ENCODE results near the gene FHDC1.
"Not testable (repeated sequence)": the region's sequence is repeated elsewhere in the genome, so short reads cannot be mapped to it uniquely, and the experiment has no call there.

The FHDC1 gene

GRCh38 chr4:152894673-152895072, 41.5 kb upstream of the FHDC1 start:
- H3K9me3 ChIP-seq (ENCODE audit: low read length) = no peaks in the 10 kb centered on the region

GRCh38 chr4:152896811-152897210, 39.3 kb upstream of the FHDC1 start:
- H3K27ac ChIP-seq (ENCODE audit: low read depth, low read length, poor library complexity, severe bottlenecking) = no peak overlapping the region

More at GRCh38 chr4:152894673-152895072, 41.5 kb upstream of the FHDC1 start:
- H3K27ac ChIP-seq (ENCODE audit: low read depth, low read length, poor library complexity, severe bottlenecking) = no peak overlapping the region
- H3K9me2 ChIP-seq (ENCODE audit: low read depth, low read length) = no peaks in the 10 kb centered on the region
- TF ChIP-seq CTCF (IDR thresholded peaks at IDR 0.05; ENCODE audit: low read length) (no peak), EZH2 (IDR thresholded peaks at IDR 0.05; ENCODE audit: borderline replicate concordance, low read length) (no peak)
- no peaks in the 10 kb centered on the region for H3K27me3 ChIP-seq (ENCODE audit: insufficient read depth, low read length)
- no peaks in the 10 kb centered on the region for H3F3A ChIP-seq (ENCODE audit: insufficient read depth, low read length)
- H2AFZ ChIP-seq (ENCODE audit: low read length) = no peak overlapping the region
- no peaks in the 10 kb centered on the region for H4K20me1 ChIP-seq (ENCODE audit: insufficient read depth, low read length)
- no peak overlapping the region for H3K4me2 ChIP-seq (ENCODE audit: low read length)
- no peaks in the 10 kb centered on the region for H3K79me2 ChIP-seq (ENCODE audit: insufficient read depth, low read length)
- H3K4me3 ChIP-seq (ENCODE audit: low read depth, low read length, poor library complexity, severe bottlenecking) = no peak overlapping the region
- peaks cover 7% of the 10 kb centered on the region; the same call in 1 of the 2 replicates for H3K36me3 ChIP-seq (ENCODE audit: insufficient read depth, low read length)
- no peaks in the 10 kb centered on the region for H3K4me1 ChIP-seq (ENCODE audit: insufficient read depth, low read length, severe bottlenecking)
- H3K9ac ChIP-seq (ENCODE audit: low read length) = no peak overlapping the region

GRCh38 chr4:152898133-152898532, 38.0 kb upstream of the FHDC1 start:
- not testable (repeated sequence) for H2AFZ ChIP-seq (ENCODE audit: low read length); H4K20me1 ChIP-seq (ENCODE audit: insufficient read depth, low read length); H3K9me3 ChIP-seq (ENCODE audit: low read length); H3K36me3 ChIP-seq (ENCODE audit: insufficient read depth, low read length); H3K4me3 ChIP-seq (ENCODE audit: low read depth, low read length, poor library complexity, severe bottlenecking); H3F3A ChIP-seq (ENCODE audit: insufficient read depth, low read length); H3K27me3 ChIP-seq (ENCODE audit: insufficient read depth, low read length); H3K27ac ChIP-seq (ENCODE audit: low read depth, low read length, poor library complexity, severe bottlenecking); H3K4me1 ChIP-seq (ENCODE audit: insufficient read depth, low read length, severe bottlenecking); H3K4me2 ChIP-seq (ENCODE audit: low read length); H3K9me2 ChIP-seq (ENCODE audit: low read depth, low read length); H3K9ac ChIP-seq (ENCODE audit: low read length); H3K79me2 ChIP-seq (ENCODE audit: insufficient read depth, low read length)

More at GRCh38 chr4:152896811-152897210, 39.3 kb upstream of the FHDC1 start:
- TF ChIP-seq EZH2 (IDR thresholded peaks at IDR 0.05; ENCODE audit: borderline replicate concordance, low read length) = no peak
- no peak for TF ChIP-seq CTCF (IDR thresholded peaks at IDR 0.05; ENCODE audit: low read length)
- Histone ChIP-seq H3K36me3 (ENCODE audit: insufficient read depth, low read length) (peaks cover 7% of the 10 kb centered on the region; the same call in 1 of the 2 replicates), H3K4me2 (ENCODE audit: low read length) (no peak overlapping the region), H3K27me3 (ENCODE audit: insufficient read depth, low read length) (no peaks in the 10 kb centered on the region), H4K20me1 (ENCODE audit: insufficient read depth, low read length) (no peaks in the 10 kb centered on the region), H3K9ac (ENCODE audit: low read length) (no peak overlapping the region), H3K9me3 (ENCODE audit: low read length) (no peaks in the 10 kb centered on the region), H2AFZ (ENCODE audit: low read length) (no peak overlapping the region), H3F3A (ENCODE audit: insufficient read depth, low read length) (no peaks in the 10 kb centered on the region), H3K4me3 (ENCODE audit: low read depth, low read length, poor library complexity, severe bottlenecking) (no peak overlapping the region), H3K9me2 (ENCODE audit: low read depth, low read length) (no peaks in the 10 kb centered on the region), H3K79me2 (ENCODE audit: insufficient read depth, low read length) (no peaks in the 10 kb centered on the region), H3K4me1 (ENCODE audit: insufficient read depth, low read length, severe bottlenecking) (no peaks in the 10 kb centered on the region)

- Histone ChIP-seq H3K27me3 (ENCODE audit: insufficient read depth, low read length) (no peaks in the 10 kb centered on the region), H3K79me2 (ENCODE audit: insufficient read depth, low read length) (no peaks in the 10 kb centered on the region), H3K9me3 (ENCODE audit: low read length) (no peaks in the 10 kb centered on the region), H4K20me1 (ENCODE audit: insufficient read depth, low read length) (no peaks in the 10 kb centered on the region), H3K4me3 (ENCODE audit: low read depth, low read length, poor library complexity, severe bottlenecking) (no peak overlapping the region), H3K4me2 (ENCODE audit: low read length) (no peak overlapping the region), H2AFZ (ENCODE audit: low read length) (no peak overlapping the region), H3K27ac (ENCODE audit: low read depth, low read length, poor library complexity, severe bottlenecking) (no peak overlapping the region), H3K4me1 (ENCODE audit: insufficient read depth, low read length, severe bottlenecking) (no peaks in the 10 kb centered on the region), H3F3A (ENCODE audit: insufficient read depth, low read length) (no peaks in the 10 kb centered on the region), H3K36me3 (ENCODE audit: insufficient read depth, low read length) (no peaks in the 10 kb centered on the region), H3K9me2 (ENCODE audit: low read depth, low read length) (no peaks in the 10 kb centered on the region), H3K9ac (ENCODE audit: low read length) (no peak overlapping the region)
- TF ChIP-seq EZH2 (IDR thresholded peaks at IDR 0.05; ENCODE audit: borderline replicate concordance, low read length) (no peak), CTCF (IDR thresholded peaks at IDR 0.05; ENCODE audit: low read length) (no peak)
Measured at GRCh38 chr4:152898606-152899005, 37.5 kb upstream of the FHDC1 start.

Data from OCI-LY1 (cell line).